Psoas muscle (tissue), 8 donors: Measurements from ENCODE around the gene SCG2. TPM values are rescaled to one million over a fixed set of nuclear protein-coding genes. Genes with fewer than 3 reads are reported as not detected.
A peak's percentile ranks its signal among the peaks of the same experiment; 100 is the strongest.

Experiments
- ATAC-seq, 4 donors: fragments of 200-7000 bp; cut with Tn5 transposase; one replicate each; pipeline ENCODE4 v1.9.1; 2020; ENCODE audit warnings: moderate library complexity in 3 of 4, mild to moderate bottlenecking in 2 of 4
- DNase-seq, 2 donors: peaks; one replicate each; pipeline ENCODE4 v3.0.0-alpha.2; 2020
- H3K27ac ChIP-seq: fragments of 200-600 bp; one replicate; pipeline ENCODE4 v1.8.0; 2022
- H3K27me3 ChIP-seq, 3 donors: fragments of 200-600 bp in 1 of 3; one replicate each; pipeline versions ENCODE4 v1.6.1 to v1.8.0; 2013 to 2022; ENCODE audit warnings: low read length in 2 of 3, mild to moderate bottlenecking in 2 of 3, moderate library complexity in 1 of 3; ENCODE audit not compliant: insufficient read depth in 3 of 3
- H3K36me3 ChIP-seq, 2 donors: fragments of 200-600 bp in 1 of 2; one replicate each; pipeline versions ENCODE4 v1.6.1 to v1.8.0; 2013 to 2022; ENCODE audit warnings: low read depth in 1 of 2, mild to moderate bottlenecking in 1 of 2, moderate library complexity in 1 of 2; ENCODE audit not compliant: insufficient read depth in 1 of 2
- H3K4me1 ChIP-seq: fragments of 200-600 bp; one replicate; pipeline ENCODE4 v1.8.0; 2022
- H3K4me3 ChIP-seq: fragments of 200-600 bp; one replicate; pipeline ENCODE4 v1.8.0; 2022; ENCODE audit warnings: mild to moderate bottlenecking
- H3K9me3 ChIP-seq: fragments of 200-600 bp; one replicate; pipeline ENCODE4 v1.8.0; 2022
- CTCF ChIP-seq: fragments of 200-600 bp; IDR thresholded peaks from one replicate; pipeline ENCODE4 v1.8.0; 2022; ENCODE audit warnings: antibody characterized with exemption
- WGBS, 3 donors: extraction: QIAGEN DNeasy Blood & Tissue Kit; methylation state at CpG; one replicate each; pipeline versions ENCODE4 v1.1.6 to v1.1.7; 2013; 5-methylcytosine and 5-hydroxymethylcytosine counted together
- intact Hi-C, 2 donors: fragments of 100-400 bp; cut with DNase I; formaldehyde crosslinking; loops; one replicate each; pipeline versions ENCODE4 v1.11.0 to v1.14.2; 2022
- polyA plus RNA-seq, 3 donors: library from polyadenylated mRNA; stranded (reverse); fragments of 200-250 nt; gene quantifications; one replicate each; pipeline ENCODE4 v1.2.3, GENCODE V29; 2013
- total RNA-seq, 4 donors: library from RNA; stranded (reverse); fragmentation: NEBNext Ultra II Directional in 2 of 4; extraction: Animal tissue kit (Norgen Biotek cat#: 25700) in 2 of 4; gene quantifications; one replicate each; pipeline versions ENCODE4 v1.2.1 to v1.2.4, GENCODE V29; 2021 to 2023
- donor health status: healthy with polysubstance abuse.
- donor health status: DM: no; HTN: no; CAD: no; lungs with moderate emphysema.
- donor health status: Bipolar disorder and iron deficiency.
- donor health status: healthy.
- donor health status: DM: yes; HTN: yes; CAD: no.
- donor health status: DM: no; HTN: no; CAD: no.
- donor health status: DM: no; HTN: no; CAD: no.
- donor health status: DM: yes; HTN: yes; CAD: no.

SCG2 gene
- total and polyA plus RNA-seq, 7 donors = 0.05 to 0.12 (median 0.08) TPM; not detected in 4

DNA sequence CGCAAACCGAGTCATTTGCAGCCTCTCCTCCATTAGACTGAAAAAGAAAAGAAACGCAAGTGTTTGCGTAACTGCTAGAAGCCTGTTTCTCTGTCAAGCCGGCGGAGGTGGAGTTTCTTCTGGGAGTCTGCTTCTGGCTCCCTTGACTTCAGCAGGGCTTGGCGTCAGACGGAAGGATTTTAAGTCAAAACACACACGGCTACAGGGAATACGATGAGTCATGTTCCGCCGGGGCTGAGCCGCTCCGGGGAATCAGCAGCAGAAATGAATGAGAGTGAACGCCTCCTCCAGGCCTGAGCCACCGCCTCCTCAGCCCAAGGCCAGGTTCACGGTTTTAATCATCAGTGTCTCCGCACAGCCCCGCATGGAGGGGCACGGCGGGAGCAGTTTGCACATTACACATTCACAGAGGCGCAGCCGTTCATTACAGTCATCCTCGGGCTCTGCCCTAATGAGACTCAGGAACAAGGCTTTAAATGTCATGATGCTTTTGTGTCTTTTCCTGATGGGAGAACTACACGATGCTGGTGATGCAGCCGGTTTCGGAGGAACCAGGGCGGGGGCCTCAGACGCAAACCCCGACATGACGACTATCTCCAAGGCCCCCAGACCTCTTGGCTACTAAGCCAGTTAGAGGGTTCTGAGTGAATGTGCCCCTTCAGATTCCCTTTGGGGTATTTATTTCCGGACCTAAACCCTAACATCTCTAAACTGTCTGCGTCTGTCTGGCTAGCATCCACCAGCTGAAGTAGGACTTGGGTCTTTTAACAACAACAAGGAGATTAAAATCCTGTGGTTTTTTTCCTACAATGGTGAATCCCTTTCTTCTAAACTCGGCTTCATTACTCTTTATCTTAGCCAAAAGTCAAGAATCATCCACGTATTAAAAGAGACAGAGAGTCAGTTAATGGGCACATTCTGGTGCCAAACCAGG is 11.1 kb upstream of the SCG2 start:
- peaks cover 0 to 28% (median 2%) of the 10 kb centered on the region in 3 donors for H3K27me3 ChIP-seq
- H3K4me1 ChIP-seq = peaks cover 4% of the 10 kb centered on the region
- no peaks in the 10 kb centered on the region for H3K9me3 ChIP-seq
- ATAC-seq (peak; percentile 56 to 86 (median 82)), DNase-seq (peak; percentile 79 to 80)
- no peaks in the 10 kb centered on the region for H3K36me3 ChIP-seq
- TF ChIP-seq CTCF = no peak
- intact Hi-C loops = loop anchor here in 1 of 2 donors (10.0 kb wide), 1 partner anchor 148 kb away; no protein-coding TSS in a partner anchor
- H3K27ac ChIP-seq = peak overlapping the region; percentile 30
- 6 to 8% (median 8%) methylated on average over 35 of the region's 35 CpGs for WGBS, 3 donors
- peak overlapping the region; percentile 54 for H3K4me3 ChIP-seq

DNA sequence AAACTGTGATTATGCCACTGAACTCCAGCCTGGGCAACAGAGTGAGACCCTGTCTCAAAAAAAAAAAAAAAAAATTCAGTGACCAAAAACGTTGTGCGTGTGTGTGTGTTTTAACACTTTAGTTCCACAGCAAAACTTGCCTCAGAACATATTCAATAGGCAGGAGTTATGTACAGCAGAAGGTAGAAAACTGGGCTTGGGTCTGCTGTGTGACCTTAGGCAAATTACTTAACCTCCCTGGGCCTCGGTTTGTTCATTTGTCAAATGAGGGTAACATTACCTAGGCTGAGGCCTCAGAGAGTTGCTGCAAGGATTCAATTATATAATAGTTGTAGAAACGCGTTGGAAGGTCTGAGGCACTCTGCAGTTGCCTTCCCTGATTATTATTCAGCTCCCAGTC is 10.3 kb upstream of the SCG2 start:
- H3K4me1 ChIP-seq = peaks cover 4% of the 10 kb centered on the region
- TF ChIP-seq CTCF = no peak
- intact Hi-C loops = loop anchor here in 1 of 2 donors (10.0 kb wide), 1 partner anchor 148 kb away; no protein-coding TSS in a partner anchor
- H3K27me3 ChIP-seq = peaks cover 0 to 28% (median 2%) of the 10 kb centered on the region in 3 donors
- H3K27ac ChIP-seq = peak overlapping the region; percentile 30
- peak in 2 of 4 donors; percentile 10 to 12 for ATAC-seq
- DNase-seq = no peak
- 50 to 63% (median 52%) methylated on average over 5 of the region's 5 CpGs for WGBS, 3 donors
- H3K36me3 ChIP-seq = no peaks in the 10 kb centered on the region
- H3K4me3 ChIP-seq = peak overlapping the region; percentile 54
- H3K9me3 ChIP-seq = no peaks in the 10 kb centered on the region

DNA sequence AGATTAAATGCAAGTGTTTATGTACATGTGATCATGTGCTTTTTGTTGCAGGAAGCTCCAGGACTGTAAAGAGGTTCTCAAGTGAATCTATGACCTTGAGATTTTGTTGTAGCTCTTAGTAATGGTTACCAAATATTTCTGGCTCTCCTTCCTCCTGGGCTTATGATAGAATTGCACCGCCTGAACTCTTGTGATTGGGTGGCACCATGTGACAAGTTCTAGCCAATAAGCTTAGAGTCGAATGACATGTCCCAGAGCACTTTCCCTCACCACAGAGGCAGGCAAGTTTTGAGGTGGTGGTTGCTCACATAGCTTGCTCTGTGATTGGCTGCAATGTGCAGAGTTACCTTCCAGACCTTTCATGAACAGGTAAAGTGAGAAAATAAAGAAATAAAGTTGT is 8.9 kb upstream of the SCG2 start:
- WGBS, 3 donors = 84 to 88% (median 87%) methylated on average over 2 of the region's 2 CpGs
- TF ChIP-seq CTCF = no peak

GRCh38 chr2:223607476-223607875 is 5.3 kb upstream of the SCG2 start:
- H3K27me3 ChIP-seq = peaks cover 0 to 6% (median 0%) of the 10 kb centered on the region in 3 donors
- ATAC-seq (no peak), DNase-seq (no peak)
- intact Hi-C loops = no loop called here
- no peaks in the 10 kb centered on the region for H3K36me3 ChIP-seq
- H3K9me3 ChIP-seq = no peaks in the 10 kb centered on the region
- WGBS, 3 donors = 63 to 73% (median 68%) methylated on average over 5 of the region's 5 CpGs
- no peaks in the 10 kb centered on the region for H3K4me1 ChIP-seq
- TF ChIP-seq CTCF = no peak
- H3K27ac ChIP-seq = no peak overlapping the region
- H3K4me3 ChIP-seq = no peak overlapping the region

More for the DNA sequence above, 8.9 kb upstream of the SCG2 start:
- Histone ChIP-seq H3K4me3 (no peak overlapping the region), H3K9me3 (no peaks in the 10 kb centered on the region), H3K27me3 (peaks cover 0 to 33% (median 2%) of the 10 kb centered on the region in 3 donors), H3K4me1 (peaks cover 4% of the 10 kb centered on the region), H3K27ac (no peak overlapping the region), H3K36me3 (no peaks in the 10 kb centered on the region)
- DNase-seq (no peak), ATAC-seq (no peak)
- intact Hi-C loops = loop anchor here in 1 of 2 donors (10.0 kb wide), 1 partner anchor 146 kb away; no protein-coding TSS in a partner anchor
